Endothelial cell of umbilical vein (primary cell): ENCODE data around the gene PPM1E. TPM values are rescaled to one million over a fixed set of nuclear protein-coding genes. Genes with fewer than 3 reads are reported as not detected.
"Not testable (repeated sequence)": the region's sequence is repeated elsewhere in the genome, so short reads cannot be mapped to it uniquely, and the experiment has no call there.

Source experiments
- BruUV-seq: library from RNA; stranded (reverse); fragments of 400-500 nt; replicated peaks from 2 replicates; lab custom pipeline; 2021; lab: Mats Ljungman, UMichigan
- CTCF ChIA-PET: fragments of 300-600, 350-600 bp; sonication (Branson Sonifier 250); formaldehyde crosslinking; loops from one replicate; lab custom pipeline; 2021; ENCODE audit warnings: antibody characterized with exemption, inconsistent platforms; lab: Charles Lee
- POLR2A ChIA-PET: fragments of 300-600, 350-600 bp; sonication (Branson Sonifier 250); formaldehyde crosslinking; loops from one replicate; lab custom pipeline; 2021; ENCODE audit warnings: antibody characterized with exemption, inconsistent platforms; lab: Charles Lee
- DNase-seq: peaks from one replicate; pipeline ENCODE4 v3.0.0-alpha.2; 2011; ENCODE audit warnings: low read depth, low spot score
- FAIRE-seq: peaks from 2 replicates; lab custom pipeline; 2011; peaks lifted over from hg19 to GRCh38; lab: Jason Lieb, UNC
- H2AFZ ChIP-seq: 2 replicates; pipeline ENCODE4 v1.6.0; 2012; ENCODE audit warnings: low read depth, low read length, control low read depth, inconsistent platforms
- H3K27ac ChIP-seq: 2 replicates; pipeline ENCODE4 v1.5.1; 2011; ENCODE audit warnings: low read depth, mild to moderate bottlenecking, control low read depth, low read length, moderate library complexity; ENCODE audit not compliant: insufficient read depth
- H3K27me3 ChIP-seq, 2 experiments: 2 replicates each; pipeline versions ENCODE4 v1.6.0 to v1.6.1; 2011; ENCODE audit warnings: low read length in 2 of 2, mixed read lengths in 1 of 2; ENCODE audit not compliant: control insufficient read depth in 2 of 2, insufficient read depth in 2 of 2
- H3K36me3 ChIP-seq, 2 experiments: 2 replicates in 1 of 2; 3 replicates in 1 of 2; pipeline ENCODE4 v1.5.1; 2011; ENCODE audit warnings: low read length in 2 of 2, mild to moderate bottlenecking in 1 of 2, moderate library complexity in 1 of 2; ENCODE audit not compliant: control insufficient read depth in 2 of 2, insufficient read depth in 2 of 2; ENCODE audit errors: extremely low read depth in 1 of 2
- H3K4me1 ChIP-seq: 3 replicates; pipeline ENCODE4 v1.5.1; 2011; ENCODE audit warnings: mild to moderate bottlenecking, low read length; ENCODE audit not compliant: control insufficient read depth, insufficient read depth; ENCODE audit errors: extremely low read depth
- H3K4me2 ChIP-seq: 2 replicates; pipeline ENCODE4 v1.6.1; 2011; ENCODE audit warnings: low read length, control low read depth, mixed read lengths; ENCODE audit not compliant: insufficient read depth
- H3K4me3 ChIP-seq, 3 experiments: fragments of 200-600 bp in 1 of 3; sonication (generic), shearing (Covaris generic) in 1 of 3; replicated peaks in 1 of 3; 2 replicates each; pipeline ENCODE4 v1.5.1; 2011 to 2016; ENCODE audit warnings: control low read depth in 3 of 3, low read length in 3 of 3, mild to moderate bottlenecking in 2 of 3, inconsistent platforms in 1 of 3, low read depth in 1 of 3, moderate library complexity in 1 of 3; ENCODE audit not compliant: insufficient read depth in 1 of 3
- H3K79me2 ChIP-seq: 2 replicates; pipeline ENCODE4 v1.6.0; 2012; ENCODE audit warnings: low read length, inconsistent platforms; ENCODE audit not compliant: control insufficient read depth, insufficient read depth
- H3K9ac ChIP-seq: replicated peaks from 2 replicates; pipeline ENCODE3; 2011; ENCODE audit warnings: low read length, control low read depth; ENCODE audit not compliant: insufficient read depth; ENCODE audit errors: extremely low read depth
- H3K9me1 ChIP-seq: replicated peaks from 3 replicates; pipeline ENCODE4 v1.6.0; 2011; ENCODE audit warnings: mild to moderate bottlenecking, low read length; ENCODE audit not compliant: control insufficient read depth, insufficient read depth; ENCODE audit errors: extremely low read depth
- H3K9me3 ChIP-seq: replicated peaks from 2 replicates; pipeline ENCODE4 v1.5.1; 2012; ENCODE audit warnings: low read length, inconsistent platforms; ENCODE audit not compliant: control insufficient read depth, insufficient read depth
- H4K20me1 ChIP-seq: replicated peaks from 2 replicates; pipeline ENCODE3; 2011; ENCODE audit warnings: mild to moderate bottlenecking, low read length; ENCODE audit not compliant: control insufficient read depth, insufficient read depth; ENCODE audit errors: extremely low read depth
- EZH2 ChIP-seq: IDR thresholded peaks from 2 replicates; pipeline ENCODE4 v1.6.1; 2012; ENCODE audit warnings: borderline replicate concordance, low read depth, mild to moderate bottlenecking, moderate library complexity, low read length, inconsistent platforms; ENCODE audit not compliant: severe bottlenecking
- FOS ChIP-seq: IDR thresholded peaks from 2 replicates; pipeline ENCODE4 v1.6.1; 2011; ENCODE audit warnings: mild to moderate bottlenecking, low read length, moderate library complexity, borderline replicate concordance; ENCODE audit not compliant: insufficient read depth
- GATA2 ChIP-seq: IDR thresholded peaks from 2 replicates; pipeline ENCODE4 v1.7.0; 2011; ENCODE audit warnings: low read depth, mild to moderate bottlenecking, moderate library complexity, mixed read lengths, low read length; ENCODE audit not compliant: insufficient read length, insufficient read depth
- JUN ChIP-seq: IDR thresholded peaks from 2 replicates; pipeline ENCODE4 v1.6.1; 2011; ENCODE audit warnings: borderline replicate concordance, low read depth; ENCODE audit not compliant: insufficient read length, insufficient read depth
- MAX ChIP-seq: IDR thresholded peaks from 2 replicates; pipeline ENCODE4 v1.6.1; 2011; ENCODE audit not compliant: insufficient read depth, insufficient read length
- MYC ChIP-seq: IDR thresholded peaks from one replicate; pipeline ENCODE4 v1.6.1; 2011; ENCODE audit warnings: mild to moderate bottlenecking, low read depth, low read length
- POLR2A ChIP-seq: IDR thresholded peaks from 2 replicates; pipeline ENCODE4 v1.6.1; 2012; ENCODE audit warnings: low read depth, mild to moderate bottlenecking, control low read depth, low read length
- POLR2AphosphoS5 ChIP-seq: IDR thresholded peaks from 2 replicates; pipeline ENCODE4 v1.6.1; 2012; ENCODE audit warnings: low read depth, mild to moderate bottlenecking, control low read depth, low read length, moderate library complexity; ENCODE audit not compliant: insufficient read depth
- dilution Hi-C: fragments of 300-500 bp; cut with MboI; formaldehyde crosslinking; loops from one replicate; pipeline ENCODE4 v1.15.0; 2019; ENCODE audit warnings: low sequenced_read_pairs; ENCODE audit not compliant: extremely low pct_ligation_motif_present
- intact Hi-C: fragments of 100-400 bp; cut with micrococcal nuclease; formaldehyde crosslinking; loops from one replicate; pipeline ENCODE4 v1.10.0; 2022
- polyA plus RNA-seq, 4 experiments: library from polyadenylated mRNA; depleted of rRNA in 3 of 4; stranded (reverse) in 3 of 4; unstranded in 1 of 4; fragments of >200 nt; gene quantifications; 2 replicates each; pipeline versions ENCODE4 v1.2.1 to v1.2.3, GENCODE V29; 2011 to 2012; ENCODE audit warnings: missing spikeins in 1 of 4
- total RNA-seq: library from RNA; stranded (reverse); gene quantifications from 2 replicates; pipeline ENCODE4 v1.2.3, GENCODE V29; 2021
- TF ChIP-seq, protein P1 (sequence below), 2 donors: IDR thresholded peaks; 1 replicate in 1 of 2; 2 replicates in 1 of 2; pipeline ENCODE4 v1.5.1; 2011; ENCODE audit warnings: low read length in 2 of 2, mild to moderate bottlenecking in 2 of 2, moderate library complexity in 2 of 2, control low read depth in 1 of 2, inconsistent platforms in 1 of 2, low read depth in 1 of 2; ENCODE audit not compliant: insufficient read depth in 1 of 2; ENCODE audit errors: extremely low read depth in 1 of 2

The PPM1E gene
- total and polyA plus RNA-seq, 2 donors (not counting 3 experiments of a cell fraction or from before 2014, with no cell fraction given): 0.01 TPM; not detected in 1

DNA sequence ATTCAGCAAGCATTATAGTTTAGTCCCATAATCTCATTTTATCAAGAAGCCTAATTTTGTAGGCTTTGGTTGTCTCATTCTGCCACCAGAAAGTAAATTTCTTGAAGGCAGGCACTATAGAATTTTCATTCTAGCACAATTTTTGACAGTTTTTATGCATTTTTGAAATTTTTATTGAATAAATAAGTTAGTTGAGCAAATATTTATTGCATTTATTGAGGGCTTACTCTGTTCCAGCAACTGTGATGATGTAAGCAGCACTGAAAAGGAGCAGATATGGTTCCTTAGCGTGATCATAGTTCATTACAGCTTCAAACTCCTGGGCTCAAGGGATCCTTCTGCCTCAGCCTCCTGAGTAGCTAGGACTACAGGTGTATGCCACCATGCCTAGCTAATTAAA is 34.2 kb downstream of the PPM1E start:
- ChIA-PET POLR2A (no interaction called here), CTCF (interaction anchor here (1.2 kb wide), 1 partner anchor 23 kb away, joined by 3 read pairs; no protein-coding TSS in a partner anchor)
- Histone ChIP-seq H3K27ac (no peak overlapping the region), H3K79me2 (no peaks in the 10 kb centered on the region), H3K9me1 (no peaks in the 10 kb centered on the region), H3K27me3 (no peaks in the 10 kb centered on the region), H2AFZ (no peak overlapping the region), H4K20me1 (no peaks in the 10 kb centered on the region), H3K4me1 (peaks cover 2% of the 10 kb centered on the region), H3K9me3 (no peaks in the 10 kb centered on the region), H3K9ac (no peak overlapping the region), H3K36me3 (no peaks in the 10 kb centered on the region), H3K4me2 (no peak overlapping the region), H3K4me3 (no peak overlapping the region)
- FAIRE-seq (no peak), DNase-seq (no peak)
- no TSS peak for BruUV-seq
- dilution Hi-C loops (no loop called here), intact Hi-C loops (no loop called here)
- TF ChIP-seq GATA2: no peak
- TF ChIP-seq MYC: no peak
- TF ChIP-seq POLR2A: no peak
- no peak for TF ChIP-seq EZH2
- no peak for TF ChIP-seq JUN
- no peak for TF ChIP-seq MAX
- TF ChIP-seq POLR2AphosphoS5: no peak
- TF ChIP-seq, protein P1, sequence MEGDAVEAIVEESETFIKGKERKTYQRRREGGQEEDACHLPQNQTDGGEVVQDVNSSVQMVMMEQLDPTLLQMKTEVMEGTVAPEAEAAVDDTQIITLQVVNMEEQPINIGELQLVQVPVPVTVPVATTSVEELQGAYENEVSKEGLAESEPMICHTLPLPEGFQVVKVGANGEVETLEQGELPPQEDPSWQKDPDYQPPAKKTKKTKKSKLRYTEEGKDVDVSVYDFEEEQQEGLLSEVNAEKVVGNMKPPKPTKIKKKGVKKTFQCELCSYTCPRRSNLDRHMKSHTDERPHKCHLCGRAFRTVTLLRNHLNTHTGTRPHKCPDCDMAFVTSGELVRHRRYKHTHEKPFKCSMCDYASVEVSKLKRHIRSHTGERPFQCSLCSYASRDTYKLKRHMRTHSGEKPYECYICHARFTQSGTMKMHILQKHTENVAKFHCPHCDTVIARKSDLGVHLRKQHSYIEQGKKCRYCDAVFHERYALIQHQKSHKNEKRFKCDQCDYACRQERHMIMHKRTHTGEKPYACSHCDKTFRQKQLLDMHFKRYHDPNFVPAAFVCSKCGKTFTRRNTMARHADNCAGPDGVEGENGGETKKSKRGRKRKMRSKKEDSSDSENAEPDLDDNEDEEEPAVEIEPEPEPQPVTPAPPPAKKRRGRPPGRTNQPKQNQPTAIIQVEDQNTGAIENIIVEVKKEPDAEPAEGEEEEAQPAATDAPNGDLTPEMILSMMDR (IDR thresholded peaks at IDR 0.05; ENCODE audit: extremely low read depth in 1 of 2, insufficient read depth in 1 of 2, low read depth in 1 of 2, low read length in 2 of 2): no peak
- no peak for TF ChIP-seq FOS

GRCh38 chr17:58794508-58794907 is 38.9 kb downstream of the PPM1E start:
- H3K4me1 ChIP-seq, FAIRE-seq, H3K27me3 ChIP-seq, H3K36me3 ChIP-seq, H3K9ac ChIP-seq, BruUV-seq, CTCF ChIA-PET, H3K4me2 ChIP-seq, H2AFZ ChIP-seq, H3K79me2 ChIP-seq, DNase-seq, H3K9me3 ChIP-seq, dilution Hi-C loops, H3K4me3 ChIP-seq, intact Hi-C loops, H3K27ac ChIP-seq, H4K20me1 ChIP-seq, H3K9me1 ChIP-seq, POLR2A ChIA-PET: not testable (repeated sequence)
